GM10266 (cell line): ENCODE measurements around the gene PALLD.

Experiments used
- DNase-seq: peaks from one replicate; pipeline ENCODE4 v3.0.0; 2012; ENCODE audit errors: extremely low spot score
- TF ChIP-seq, protein P1 (sequence below): IDR thresholded peaks from 2 replicates; pipeline ENCODE4 v1.5.1; 2012; ENCODE audit warnings: mild to moderate bottlenecking, low read depth; ENCODE audit not compliant: control insufficient read depth, insufficient read depth; ENCODE audit errors: missing control alignments

Gene PALLD

DNA sequence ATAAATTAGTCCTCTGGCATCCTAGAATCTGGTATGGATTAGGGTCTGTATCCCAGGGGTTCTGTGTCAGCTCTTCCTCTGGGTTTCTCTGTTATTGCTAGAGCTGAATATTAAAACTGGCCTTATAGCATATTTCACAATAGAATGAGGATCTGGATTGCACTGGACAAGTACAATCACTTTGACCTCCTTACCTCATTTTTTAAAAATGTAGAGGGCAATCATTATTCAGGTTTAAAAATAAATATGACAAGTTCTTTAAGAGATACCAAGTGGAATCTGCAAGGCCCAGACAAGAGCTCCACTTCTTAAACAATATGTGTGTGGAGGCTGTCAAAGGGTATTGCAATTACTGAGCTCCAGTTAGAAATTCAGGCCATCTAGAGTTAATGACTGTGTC is 1.4 kb downstream of the PALLD start:
- TF ChIP-seq, protein P1, sequence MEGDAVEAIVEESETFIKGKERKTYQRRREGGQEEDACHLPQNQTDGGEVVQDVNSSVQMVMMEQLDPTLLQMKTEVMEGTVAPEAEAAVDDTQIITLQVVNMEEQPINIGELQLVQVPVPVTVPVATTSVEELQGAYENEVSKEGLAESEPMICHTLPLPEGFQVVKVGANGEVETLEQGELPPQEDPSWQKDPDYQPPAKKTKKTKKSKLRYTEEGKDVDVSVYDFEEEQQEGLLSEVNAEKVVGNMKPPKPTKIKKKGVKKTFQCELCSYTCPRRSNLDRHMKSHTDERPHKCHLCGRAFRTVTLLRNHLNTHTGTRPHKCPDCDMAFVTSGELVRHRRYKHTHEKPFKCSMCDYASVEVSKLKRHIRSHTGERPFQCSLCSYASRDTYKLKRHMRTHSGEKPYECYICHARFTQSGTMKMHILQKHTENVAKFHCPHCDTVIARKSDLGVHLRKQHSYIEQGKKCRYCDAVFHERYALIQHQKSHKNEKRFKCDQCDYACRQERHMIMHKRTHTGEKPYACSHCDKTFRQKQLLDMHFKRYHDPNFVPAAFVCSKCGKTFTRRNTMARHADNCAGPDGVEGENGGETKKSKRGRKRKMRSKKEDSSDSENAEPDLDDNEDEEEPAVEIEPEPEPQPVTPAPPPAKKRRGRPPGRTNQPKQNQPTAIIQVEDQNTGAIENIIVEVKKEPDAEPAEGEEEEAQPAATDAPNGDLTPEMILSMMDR: no peak
- DNase-seq: no peak

DNA sequence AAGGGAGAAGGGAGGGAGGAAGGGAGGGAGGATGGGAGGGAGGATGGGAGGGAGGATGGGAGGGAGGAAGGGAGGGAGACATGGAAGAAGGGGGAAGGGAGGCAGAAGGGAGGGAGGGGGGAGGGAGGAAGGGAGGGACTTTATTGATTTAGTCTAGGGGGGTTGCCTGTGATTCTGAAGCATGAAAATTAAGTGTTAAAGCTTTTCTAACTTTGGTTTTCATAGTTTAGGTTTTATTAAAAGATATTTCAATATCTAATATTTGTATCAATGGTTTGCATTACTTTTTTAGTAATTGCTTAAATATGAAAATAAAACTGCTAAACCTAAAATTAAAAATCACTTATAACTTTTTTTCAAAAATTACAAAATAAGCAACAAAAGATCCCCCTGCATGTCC is 2.4 kb downstream of the PALLD start:
- TF ChIP-seq, protein P1: no peak

DNA sequence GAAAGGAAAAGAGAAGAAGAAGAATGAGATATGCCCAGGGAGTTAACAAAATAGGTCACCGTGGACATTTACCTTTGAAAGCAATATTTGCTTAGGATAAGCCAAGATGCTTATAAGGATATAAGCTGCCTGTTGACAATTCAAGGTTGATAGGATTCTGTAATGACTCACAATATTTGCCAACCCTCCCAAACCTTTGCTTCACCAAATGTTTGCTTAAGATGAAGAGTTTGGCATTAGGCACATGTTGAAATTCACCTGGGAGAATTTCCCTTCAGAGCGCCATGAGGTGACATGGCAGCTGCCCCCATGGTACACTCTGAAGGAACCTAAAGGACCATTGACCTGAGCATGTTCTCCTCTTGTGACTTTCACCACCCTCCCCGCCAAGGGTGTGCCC is 4.6 kb downstream of the PALLD start:
- TF ChIP-seq, protein P1: no peak
- DNase-seq: no peak

More for the DNA sequence above, 2.4 kb downstream of the PALLD start:
- no peak for DNase-seq

DNA sequence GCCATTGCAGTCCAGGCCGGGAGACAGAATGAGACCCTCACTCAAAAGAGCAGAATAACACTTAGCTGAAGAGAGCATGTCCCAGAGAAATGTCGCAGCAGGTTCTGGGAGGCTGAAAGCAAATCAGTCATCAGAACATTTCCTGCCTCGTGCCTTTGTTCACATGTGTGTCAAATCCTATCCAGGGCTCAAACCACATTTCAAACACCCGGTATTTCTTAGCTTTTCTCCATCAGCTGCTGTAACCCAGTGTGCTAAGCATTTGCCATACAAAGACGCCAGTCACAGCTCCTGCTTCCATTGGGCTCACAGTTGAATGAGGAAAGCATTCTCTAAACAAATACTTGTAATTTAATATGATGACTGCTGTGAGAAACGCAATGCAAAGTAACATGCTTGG is 6.0 kb downstream of the PALLD start:
- TF ChIP-seq, protein P1: no peak
- DNase-seq: no peak

DNA sequence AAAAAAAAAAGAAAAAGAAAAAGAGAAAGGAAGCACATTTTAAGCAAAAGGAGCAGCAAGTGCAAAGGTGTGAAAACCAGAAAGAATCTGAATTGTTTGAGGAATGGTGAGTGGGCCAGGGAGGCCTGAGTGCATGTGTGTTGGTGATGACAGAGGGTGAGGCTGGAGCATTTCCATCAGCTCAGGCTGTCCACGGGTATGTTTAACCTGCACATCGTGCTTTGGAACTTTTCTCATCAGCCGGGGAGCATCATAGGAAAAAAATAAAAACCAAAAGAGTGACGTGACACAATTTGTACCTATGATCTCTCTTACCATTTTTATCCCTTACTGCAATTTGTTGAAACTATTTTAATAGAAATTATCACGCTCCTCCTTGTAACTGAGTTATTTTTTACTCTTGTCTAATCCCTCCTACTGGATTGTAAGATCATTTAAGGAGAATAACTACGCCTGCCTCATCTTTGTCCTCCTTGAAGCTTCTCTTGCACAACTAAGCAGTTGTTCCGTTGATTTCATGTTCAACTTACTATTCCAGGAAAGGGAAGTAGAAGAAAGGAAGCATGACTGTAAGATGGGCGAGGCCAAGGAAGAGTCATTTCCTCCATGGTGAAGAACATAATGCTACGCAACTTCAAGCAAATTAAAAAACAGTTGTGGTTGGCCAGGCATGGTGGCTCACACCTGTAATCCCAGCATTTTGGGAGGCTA is 7.0 kb downstream of the PALLD start:
- TF ChIP-seq, protein P1: no peak
- no peak for DNase-seq

DNA sequence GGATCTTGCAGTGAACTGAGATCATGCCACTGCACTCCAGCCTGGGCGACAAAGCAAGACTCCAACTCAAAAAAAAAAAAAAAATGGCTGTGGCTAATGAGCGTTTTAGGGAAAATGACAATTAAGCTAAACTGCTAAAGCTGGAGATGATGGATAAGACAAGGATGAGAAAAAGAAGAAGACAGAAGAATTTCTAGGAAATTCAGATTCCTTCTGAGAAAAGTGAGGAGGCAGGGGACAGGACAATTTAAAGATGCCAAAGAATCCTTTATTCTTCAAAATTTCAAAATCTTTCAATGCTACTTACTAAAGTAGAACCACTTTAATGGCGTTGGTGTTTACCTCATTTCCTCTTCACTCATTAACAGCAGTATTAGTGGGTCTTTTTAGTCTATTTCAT is 7.7 kb downstream of the PALLD start:
- DNase-seq: no peak
- TF ChIP-seq, protein P1: no peak

DNA sequence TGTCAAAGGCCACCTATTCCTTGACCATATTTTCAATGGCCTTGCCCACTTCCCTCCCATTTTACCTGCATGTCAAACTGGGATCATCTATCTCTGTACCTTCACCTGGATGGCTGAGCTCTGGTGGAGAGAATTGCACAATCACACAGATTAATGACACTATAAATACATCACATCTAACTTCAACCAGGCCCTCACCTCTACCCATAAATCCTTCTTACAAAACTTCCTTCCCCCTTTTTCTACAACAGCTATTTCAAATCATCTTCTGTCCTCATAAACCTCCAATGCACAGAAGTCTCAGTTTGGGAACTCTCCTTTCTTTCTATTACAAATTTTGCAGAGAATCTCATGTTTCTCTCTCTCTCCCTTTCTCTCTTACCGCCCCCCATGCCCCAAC is 9.2 kb downstream of the PALLD start:
- no peak for DNase-seq
- TF ChIP-seq, protein P1: no peak
